DOHH2 (cell line): ENCODE measurements around the gene EGFLAM.

Experiments
- EZH2phosphoT487 ChIP-seq: fragments of 200-600 bp; sonication (generic); IDR thresholded peaks from 2 replicates; pipeline ENCODE4 v1.6.1; 2017; ENCODE audit warnings: borderline replicate concordance, mild to moderate bottlenecking, antibody characterized with exemption, low read length, moderate library complexity, mixed read lengths
- TF ChIP-seq, protein P1 (sequence below): fragments of 200-600 bp; sonication (generic); IDR thresholded peaks from one replicate; pipeline ENCODE4 v1.5.1; 2014; ENCODE audit warnings: antibody characterized with exemption, mild to moderate bottlenecking, low read depth, low read length; ENCODE audit not compliant: poor library complexity, severe bottlenecking

DNA sequence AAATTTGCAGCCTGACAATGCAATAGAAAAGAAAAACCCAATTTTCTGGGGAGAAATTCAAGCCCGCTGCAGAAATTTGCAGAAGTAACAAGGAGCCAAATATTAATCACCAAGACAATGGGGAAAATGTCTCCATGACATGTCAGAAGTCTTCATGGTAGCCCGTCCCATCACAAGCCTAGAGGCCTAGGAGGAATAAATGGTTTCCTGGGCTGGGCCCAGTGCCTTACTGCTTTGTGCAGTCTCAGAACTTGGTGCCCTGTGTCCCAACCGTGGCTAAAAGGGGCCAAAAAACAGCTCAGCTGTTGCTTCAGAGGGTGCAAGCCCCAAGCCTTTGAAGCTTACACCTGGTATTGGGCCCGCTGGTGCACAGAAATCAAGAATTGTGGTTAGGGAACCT, 23.6 kb upstream of the EGFLAM start:
- no peak for TF ChIP-seq EZH2phosphoT487
- TF ChIP-seq, protein P1, sequence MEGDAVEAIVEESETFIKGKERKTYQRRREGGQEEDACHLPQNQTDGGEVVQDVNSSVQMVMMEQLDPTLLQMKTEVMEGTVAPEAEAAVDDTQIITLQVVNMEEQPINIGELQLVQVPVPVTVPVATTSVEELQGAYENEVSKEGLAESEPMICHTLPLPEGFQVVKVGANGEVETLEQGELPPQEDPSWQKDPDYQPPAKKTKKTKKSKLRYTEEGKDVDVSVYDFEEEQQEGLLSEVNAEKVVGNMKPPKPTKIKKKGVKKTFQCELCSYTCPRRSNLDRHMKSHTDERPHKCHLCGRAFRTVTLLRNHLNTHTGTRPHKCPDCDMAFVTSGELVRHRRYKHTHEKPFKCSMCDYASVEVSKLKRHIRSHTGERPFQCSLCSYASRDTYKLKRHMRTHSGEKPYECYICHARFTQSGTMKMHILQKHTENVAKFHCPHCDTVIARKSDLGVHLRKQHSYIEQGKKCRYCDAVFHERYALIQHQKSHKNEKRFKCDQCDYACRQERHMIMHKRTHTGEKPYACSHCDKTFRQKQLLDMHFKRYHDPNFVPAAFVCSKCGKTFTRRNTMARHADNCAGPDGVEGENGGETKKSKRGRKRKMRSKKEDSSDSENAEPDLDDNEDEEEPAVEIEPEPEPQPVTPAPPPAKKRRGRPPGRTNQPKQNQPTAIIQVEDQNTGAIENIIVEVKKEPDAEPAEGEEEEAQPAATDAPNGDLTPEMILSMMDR: no peak
